ENCODE data around the gene MRPL3. TPM values are rescaled to one million over a fixed set of nuclear protein-coding genes. Genes with fewer than 3 reads are reported as not detected.
A peak's percentile ranks its signal among the peaks of the same experiment; 100 is the strongest.

Gene MRPL3
- total and polyA plus RNA-seq, 11 donors, result 50.3 to 137 (median 51.9) TPM

DNA sequence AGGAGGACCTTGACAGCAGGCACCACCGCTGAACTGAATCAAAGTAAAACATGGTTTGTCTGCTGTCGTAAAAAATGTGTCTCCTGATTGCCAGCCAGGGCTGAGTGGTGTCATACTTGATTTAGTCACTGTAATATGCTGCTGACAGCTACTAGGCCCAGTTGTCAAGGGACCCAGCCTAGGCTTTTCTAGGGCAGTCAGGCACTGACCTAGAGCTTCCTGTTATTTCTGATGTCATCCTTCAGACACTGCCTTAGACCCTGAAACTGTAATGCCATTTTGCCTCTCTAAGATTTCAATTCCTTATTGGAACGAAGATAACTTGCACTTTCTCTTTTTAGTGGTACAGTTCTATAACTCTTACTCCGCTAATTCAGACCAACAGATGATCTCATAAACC, 2.6 kb upstream of the MRPL3 start:
- peaks cover 0 to 13% (median 5%) of the 10 kb centered on the region in 9 donors for H3K36me3 ChIP-seq
- no peak for ATAC-seq
- H3K4me1 ChIP-seq, result peaks cover 0 to 39% (median 16%) of the 10 kb centered on the region in 12 donors
- TF ChIP-seq CTCF (IDR thresholded peaks at IDR 0.05) (no peak), POLR2A (IDR thresholded peaks at IDR 0.05) (no peak)
- WGBS, 4 donors, result 60 to 87% (median 69%) methylated on average over 4 of the region's 4 CpGs
- H3K4me3 ChIP-seq, result no peak overlapping the region
- H3K27me3 ChIP-seq, result peaks cover 0 to 5% (median 0%) of the 10 kb centered on the region in 9 donors
- peak overlapping the region in 1 of 12 donors; percentile 82 for H3K27ac ChIP-seq
- no peaks in the 10 kb centered on the region for H3K9me3 ChIP-seq
- intact Hi-C loops (cut with DNase I), result loop anchor here in 5 of 10 donors (10.0 kb wide), 4 partner anchors 121 to 471 kb away; partner anchors contain the start of gene NUDT16 (in 3 of the 5)
- DNase-seq, result no peak

GRCh38 chr3:131503320-131503635, 507 bp upstream of the MRPL3 start:
- Histone ChIP-seq H3K27ac (peak overlapping the region in 11 of 12 donors; percentile 23 to 86 (median 81)), H3K9me3 (no peaks in the 10 kb centered on the region), H3K27me3 (peaks cover 0 to 3% (median 0%) of the 10 kb centered on the region in 9 donors), H3K4me1 (peaks cover 0 to 39% (median 16%) of the 10 kb centered on the region in 12 donors), H3K36me3 (peaks cover 0 to 34% (median 26%) of the 10 kb centered on the region in 9 donors), H3K4me3 (peak overlapping the region; percentile 67 to 97 (median 90))
- ATAC-seq (no peak), DNase-seq (no peak)
- intact Hi-C loops (cut with DNase I), result loop anchor here in 7 of 10 donors (5.0 to 10.0 kb wide), 6 partner anchors 118 to 476 kb away; partner anchors contain the start of genes NUDT16 (in 5 of the 7), ASTE1 (in 1 of the 7) and NEK11 (in 1 of the 7)
- TF ChIP-seq POLR2A (IDR thresholded peaks at IDR 0.05) (no peak), CTCF (IDR thresholded peaks at IDR 0.05) (no peak)

GRCh38 chr3:131501949-131502348, 822 bp downstream of the MRPL3 start:
- Histone ChIP-seq H3K4me3 (peak overlapping the region; percentile 67 to 97 (median 90)), H3K27ac (peak overlapping the region in 9 of 12 donors; percentile 62 to 86 (median 82)), H3K4me1 (peaks cover 0 to 39% (median 16%) of the 10 kb centered on the region in 12 donors), H3K36me3 (peaks cover 0 to 47% (median 39%) of the 10 kb centered on the region in 9 donors), H3K27me3 (no peaks in the 10 kb centered on the region), H3K9me3 (no peaks in the 10 kb centered on the region)
- no peak for DNase-seq
- WGBS, 4 donors, result 52 to 65% (median 62%) methylated on average over 2 of the region's 2 CpGs
- TF ChIP-seq POLR2A (IDR thresholded peaks at IDR 0.05), result no peak
- TF ChIP-seq CTCF (IDR thresholded peaks at IDR 0.05), result no peak
- ATAC-seq, result no peak
- intact Hi-C loops (cut with DNase I), result loop anchor here in 7 of 10 donors (5.0 to 10.0 kb wide), 6 partner anchors 117 to 475 kb away; partner anchors contain the start of genes NUDT16 (in 5 of the 7), ASTE1 (in 1 of the 7) and NEK11 (in 1 of the 7)

GRCh38 chr3:131494706-131495105, 8.1 kb downstream of the MRPL3 start:
- Histone ChIP-seq H3K27me3 (no peaks in the 10 kb centered on the region), H3K36me3 (peaks cover 3 to 100% (median 90%) of the 10 kb centered on the region in 9 donors), H3K9me3 (no peaks in the 10 kb centered on the region), H3K27ac (no peak overlapping the region), H3K4me3 (no peak overlapping the region), H3K4me1 (peaks cover 0 to 3% (median 0%) of the 10 kb centered on the region in 12 donors)
- no peak for ATAC-seq
- WGBS, 4 donors, result 95 to 98% (median 96%) methylated on average over 1 of the region's 1 CpG
- intact Hi-C loops (cut with DNase I), result no loop called here
- no peak for DNase-seq
- no peak for TF ChIP-seq POLR2A (IDR thresholded peaks at IDR 0.05)
- TF ChIP-seq CTCF (IDR thresholded peaks at IDR 0.05), result no peak

Measured in heart left ventricle (tissue), 16 donors.